Vagina (tissue), 2 donors: ENCODE results near the gene SEMA4C. TPM values are rescaled to one million over a fixed set of nuclear protein-coding genes. Genes with fewer than 3 reads are reported as not detected.

ENCODE experiments used
- DNase-seq, 2 donors: peaks; one replicate each; pipeline ENCODE4 v3.0.0-alpha.2; 2017; ENCODE audit errors: extremely low spot score in 2 of 2
- H3K27ac ChIP-seq: fragments of 200-600 bp; sonication (generic); one replicate; pipeline ENCODE4 v1.5.1; 2019
- H3K27me3 ChIP-seq: fragments of 200-600 bp; sonication (generic); one replicate; pipeline ENCODE4 v1.5.1; 2019
- H3K36me3 ChIP-seq, 2 donors: fragments of 200-600 bp; sonication (generic); one replicate each; pipeline ENCODE4 v1.5.1; 2017 to 2019
- H3K4me1 ChIP-seq: fragments of 200-600 bp; sonication (generic); one replicate; pipeline ENCODE4 v1.5.1; 2019
- H3K4me3 ChIP-seq, 2 donors: fragments of 200-600 bp; sonication (generic); 1 replicate in 1 of 2; 2 replicates in 1 of 2; pipeline ENCODE4 v1.5.1; 2016 to 2019
- H3K9me3 ChIP-seq: fragments of 200-600 bp; sonication (generic); one replicate; pipeline ENCODE4 v1.5.1; 2019
- POLR2A ChIP-seq, 2 donors: fragments of 450-650 bp; IDR thresholded peaks; one replicate each; pipeline ENCODE4 v1.6.1; 2017; ENCODE audit warnings: antibody characterized with exemption in 2 of 2, mild to moderate bottlenecking in 2 of 2, moderate library complexity in 2 of 2
- POLR2AphosphoS5 ChIP-seq, 2 donors: sonication (generic); formaldehyde crosslinking; IDR thresholded peaks; one replicate each; pipeline ENCODE4 v1.9.0; 2017; ENCODE audit warnings: antibody characterized with exemption in 2 of 2, mild to moderate bottlenecking in 2 of 2, low read depth in 1 of 2; ENCODE audit not compliant: insufficient read depth in 1 of 2
- intact Hi-C: fragments of 100-400 bp; cut with DNase I; formaldehyde crosslinking; loops from one replicate; pipeline ENCODE4 v1.15.1; 2023
- total RNA-seq: library from RNA; depleted of rRNA; stranded (reverse); fragments of >200 nt; gene quantifications from one replicate; pipeline ENCODE4 v1.2.3, GENCODE V29; 2016
- TF ChIP-seq, protein P1 (sequence below), 3 experiments: fragments of 450-650 bp in 2 of 3; fragments of 200-600 bp in 1 of 3; sonication (generic) in 1 of 3; IDR thresholded peaks; one replicate each; pipeline ENCODE4 v1.5.1; 2017 to 2019; ENCODE audit warnings: antibody characterized with exemption in 3 of 3, mild to moderate bottlenecking in 2 of 3, moderate library complexity in 2 of 3

Gene SEMA4C
- total RNA-seq, 1 donor from 2014 or later = 60.6 TPM

DNA sequence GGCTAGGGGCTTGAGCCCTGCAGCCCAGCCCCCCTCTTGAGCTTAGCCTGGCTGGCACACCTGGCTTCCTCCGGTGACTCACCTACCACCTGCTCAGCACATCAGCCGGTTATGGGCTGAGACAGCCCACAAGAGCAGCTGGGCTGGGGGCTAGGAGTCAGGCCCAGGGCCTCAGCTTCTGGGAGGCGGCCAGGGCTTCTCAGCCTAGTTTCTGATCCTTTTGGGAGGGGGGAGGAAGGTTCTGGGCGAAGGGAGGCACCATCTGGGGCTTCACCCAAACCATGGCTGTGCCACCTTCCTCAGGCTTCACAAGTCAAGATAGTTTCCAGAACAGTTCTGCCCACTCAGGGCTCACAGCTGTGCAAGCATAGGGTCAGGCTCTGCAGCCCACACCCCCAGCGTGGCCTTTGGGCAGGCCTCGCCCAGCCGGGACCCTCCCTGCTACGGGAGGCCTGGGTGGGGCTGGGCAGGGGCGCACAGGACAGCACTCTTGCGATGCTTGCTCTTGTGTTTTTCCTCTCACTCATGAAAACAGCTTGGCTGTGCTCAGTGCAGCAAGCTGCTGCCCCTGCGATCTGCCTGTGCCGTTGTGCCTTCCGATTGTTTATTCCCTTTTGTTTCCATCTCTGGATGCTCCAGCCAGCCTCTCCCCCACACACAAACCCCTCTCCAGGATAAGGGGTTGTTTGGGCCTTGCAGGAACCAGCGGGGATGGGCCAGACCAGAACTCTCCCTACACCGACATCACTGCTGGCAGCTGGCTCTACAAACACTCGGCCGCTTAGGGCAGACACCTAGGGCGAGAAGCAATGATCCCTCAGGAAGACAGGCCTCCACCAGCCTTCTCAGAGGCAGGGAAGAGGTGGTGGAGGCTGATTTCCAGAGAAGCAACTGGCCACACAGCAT lies 26.1 kb upstream of the SEMA4C start:
- peak overlapping the region; percentile 72 for H3K27ac ChIP-seq
- no peaks in the 10 kb centered on the region for H3K9me3 ChIP-seq
- intact Hi-C loops = no loop called here
- no peak for DNase-seq
- TF ChIP-seq POLR2AphosphoS5 (IDR thresholded peaks at IDR 0.05; ENCODE audit: insufficient read depth in 1 of 2, low read depth in 1 of 2) = peak in 1 of 2 donors; percentile 20
- TF ChIP-seq, protein P1, sequence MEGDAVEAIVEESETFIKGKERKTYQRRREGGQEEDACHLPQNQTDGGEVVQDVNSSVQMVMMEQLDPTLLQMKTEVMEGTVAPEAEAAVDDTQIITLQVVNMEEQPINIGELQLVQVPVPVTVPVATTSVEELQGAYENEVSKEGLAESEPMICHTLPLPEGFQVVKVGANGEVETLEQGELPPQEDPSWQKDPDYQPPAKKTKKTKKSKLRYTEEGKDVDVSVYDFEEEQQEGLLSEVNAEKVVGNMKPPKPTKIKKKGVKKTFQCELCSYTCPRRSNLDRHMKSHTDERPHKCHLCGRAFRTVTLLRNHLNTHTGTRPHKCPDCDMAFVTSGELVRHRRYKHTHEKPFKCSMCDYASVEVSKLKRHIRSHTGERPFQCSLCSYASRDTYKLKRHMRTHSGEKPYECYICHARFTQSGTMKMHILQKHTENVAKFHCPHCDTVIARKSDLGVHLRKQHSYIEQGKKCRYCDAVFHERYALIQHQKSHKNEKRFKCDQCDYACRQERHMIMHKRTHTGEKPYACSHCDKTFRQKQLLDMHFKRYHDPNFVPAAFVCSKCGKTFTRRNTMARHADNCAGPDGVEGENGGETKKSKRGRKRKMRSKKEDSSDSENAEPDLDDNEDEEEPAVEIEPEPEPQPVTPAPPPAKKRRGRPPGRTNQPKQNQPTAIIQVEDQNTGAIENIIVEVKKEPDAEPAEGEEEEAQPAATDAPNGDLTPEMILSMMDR (IDR thresholded peaks at IDR 0.05) = no peak
- H3K4me3 ChIP-seq = no peak overlapping the region
- no peaks in the 10 kb centered on the region for H3K36me3 ChIP-seq
- H3K4me1 ChIP-seq = peaks cover 66% of the 10 kb centered on the region
- no peaks in the 10 kb centered on the region for H3K27me3 ChIP-seq

DNA sequence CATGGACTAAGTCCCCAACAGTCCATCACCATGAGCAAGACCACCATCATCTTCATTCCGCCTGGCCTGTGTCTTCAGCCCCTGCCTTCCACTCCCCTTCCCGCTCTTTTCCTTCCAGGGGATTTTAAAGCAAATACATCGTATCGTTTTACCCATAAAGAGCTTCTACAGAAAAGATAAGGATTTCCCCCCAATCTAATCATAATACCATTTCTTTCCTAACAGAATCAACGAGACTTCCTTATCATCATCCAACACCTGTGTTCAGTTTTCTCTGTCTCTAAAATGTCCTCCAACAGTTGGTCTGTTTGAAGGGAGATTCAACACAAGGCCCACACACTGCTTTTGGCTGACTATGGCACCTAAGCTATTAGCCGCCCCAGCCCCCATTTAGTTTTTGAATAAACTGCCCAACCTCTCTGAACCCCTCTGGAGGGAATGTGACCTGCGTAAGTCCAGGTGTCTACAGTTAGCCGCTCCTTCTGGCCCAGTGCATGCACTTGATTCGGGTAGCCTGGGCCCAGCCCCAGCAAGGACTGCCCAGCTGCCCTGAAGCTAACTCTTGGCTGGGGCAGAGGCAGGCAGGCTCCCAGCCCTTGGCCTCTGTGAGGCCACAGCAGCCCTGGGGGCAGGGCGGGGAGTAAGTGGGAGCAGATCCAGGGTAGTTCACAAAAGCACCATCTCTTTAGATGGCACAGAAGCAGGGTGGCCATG lies 25.3 kb upstream of the SEMA4C start:
- intact Hi-C loops = no loop called here
- H3K27ac ChIP-seq = peak overlapping the region; percentile 72

DNA sequence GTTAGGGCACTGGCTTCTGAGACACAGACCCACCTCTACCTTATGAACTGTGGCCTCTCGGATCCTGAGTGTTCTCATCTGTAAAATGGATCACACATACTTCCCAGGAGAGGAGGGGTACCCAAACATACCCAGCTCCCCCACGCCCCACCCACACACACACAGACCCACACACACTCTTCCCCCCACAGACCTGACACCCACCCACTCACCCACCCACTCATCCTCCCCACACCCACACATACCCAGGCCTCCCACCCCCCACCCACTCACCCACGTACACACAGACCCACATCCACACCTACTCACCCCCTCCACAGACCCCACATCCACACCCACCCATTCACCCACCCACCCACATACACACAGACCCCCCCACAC lies 24.3 kb upstream of the SEMA4C start:
- intact Hi-C loops = no loop called here
- Histone ChIP-seq H3K36me3 (no peaks in the 10 kb centered on the region), H3K27ac (no peak overlapping the region), H3K9me3 (no peaks in the 10 kb centered on the region), H3K4me3 (no peak overlapping the region), H3K27me3 (no peaks in the 10 kb centered on the region), H3K4me1 (peaks cover 77% of the 10 kb centered on the region)
- no peak for TF ChIP-seq POLR2A (IDR thresholded peaks at IDR 0.05)
- no peak for TF ChIP-seq POLR2AphosphoS5 (IDR thresholded peaks at IDR 0.05; ENCODE audit: insufficient read depth in 1 of 2, low read depth in 1 of 2)
- TF ChIP-seq, protein P1 (IDR thresholded peaks at IDR 0.05) = no peak
- no peak for DNase-seq

More for the DNA sequence above, 25.3 kb upstream of the SEMA4C start:
- no peaks in the 10 kb centered on the region for H3K27me3 ChIP-seq
- no peak for DNase-seq
- no peak for TF ChIP-seq POLR2A (IDR thresholded peaks at IDR 0.05)
- TF ChIP-seq POLR2AphosphoS5 (IDR thresholded peaks at IDR 0.05; ENCODE audit: insufficient read depth in 1 of 2, low read depth in 1 of 2) = no peak
- TF ChIP-seq, protein P1 (IDR thresholded peaks at IDR 0.05) = no peak
- no peaks in the 10 kb centered on the region for H3K36me3 ChIP-seq
- H3K4me3 ChIP-seq = no peak overlapping the region
- no peaks in the 10 kb centered on the region for H3K9me3 ChIP-seq
- H3K4me1 ChIP-seq = peaks cover 74% of the 10 kb centered on the region

DNA sequence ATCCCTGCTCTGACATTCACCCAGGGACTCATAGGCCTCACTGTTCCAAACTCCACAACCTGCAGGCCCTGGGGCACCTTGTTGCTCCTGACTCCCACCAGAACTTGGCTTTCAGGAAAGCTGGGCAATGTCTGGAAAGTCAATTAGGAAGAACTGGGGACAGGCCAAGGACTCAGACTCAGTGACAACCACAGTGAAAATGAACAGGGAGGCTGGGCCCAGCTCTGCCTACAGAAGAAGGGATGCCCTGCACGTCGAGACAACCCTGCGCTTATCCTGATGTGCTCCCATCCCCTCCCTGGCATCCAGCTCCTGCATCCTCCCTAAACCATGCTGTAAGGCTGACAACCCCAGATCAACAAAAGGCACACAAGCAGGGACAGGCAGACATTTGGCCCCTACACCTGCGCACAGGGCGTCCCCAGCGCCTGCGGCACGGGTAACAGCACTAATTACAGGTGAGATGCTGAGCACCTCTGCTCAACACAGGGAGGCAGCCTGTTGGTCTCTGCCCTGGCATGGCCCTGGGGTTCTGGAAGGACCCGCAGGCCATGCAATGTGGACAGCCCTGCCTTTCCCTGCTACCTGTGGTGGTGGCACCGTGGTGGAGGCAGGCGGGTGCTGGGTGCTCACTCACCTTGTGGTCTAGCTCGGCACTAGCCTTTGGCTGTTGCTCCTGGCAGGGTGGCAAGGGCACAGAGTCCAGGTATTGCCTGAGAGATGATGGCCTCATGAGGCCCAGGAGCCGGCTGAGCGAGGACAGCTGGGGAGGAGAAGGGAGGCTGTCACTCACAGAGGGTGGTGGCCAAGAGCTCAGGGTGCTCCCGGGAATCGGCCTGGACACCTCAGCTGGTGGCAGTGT lies 23.6 kb upstream of the SEMA4C start:
- no peak overlapping the region for H3K4me3 ChIP-seq
- intact Hi-C loops = no loop called here
- peaks cover 79% of the 10 kb centered on the region for H3K4me1 ChIP-seq
- H3K9me3 ChIP-seq = no peaks in the 10 kb centered on the region
- peak overlapping the region; percentile 31 for H3K27ac ChIP-seq
- TF ChIP-seq, protein P1 (IDR thresholded peaks at IDR 0.05) = no peak
- TF ChIP-seq POLR2A (IDR thresholded peaks at IDR 0.05) (no peak), POLR2AphosphoS5 (IDR thresholded peaks at IDR 0.05; ENCODE audit: insufficient read depth in 1 of 2, low read depth in 1 of 2) (no peak)
- no peak for DNase-seq
- H3K36me3 ChIP-seq = no peaks in the 10 kb centered on the region
- no peaks in the 10 kb centered on the region for H3K27me3 ChIP-seq
